ENCODE results near the gene PPP4R1.
"Not testable (repeated sequence)": the region's sequence is repeated elsewhere in the genome, so short reads cannot be mapped to it uniquely, and the experiment has no call there.

DNA sequence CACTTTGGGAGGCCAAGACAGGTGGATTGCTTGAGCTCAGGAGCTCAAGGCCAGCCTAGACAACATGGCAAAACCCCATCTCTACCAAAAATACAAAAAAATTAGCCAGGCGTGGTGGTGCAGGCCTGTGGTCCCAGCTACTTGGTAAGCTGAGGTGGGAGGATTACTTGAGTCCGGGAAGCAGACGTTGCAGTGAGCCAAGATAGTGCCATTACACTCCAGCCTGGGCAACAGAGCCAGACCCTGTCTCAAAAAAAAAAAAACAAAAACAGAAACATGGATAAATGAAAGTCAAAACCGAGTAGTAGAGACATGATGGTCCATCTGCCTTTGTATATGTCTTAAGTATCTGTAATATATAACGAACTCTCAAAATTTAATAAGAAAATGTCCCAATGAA lies 7.2 kb downstream of the PPP4R1 start:
- TF ChIP-seq CTCF, POLR2A (IDR thresholded peaks at IDR 0.05): not testable (repeated sequence)
